Measurements from ENCODE around the gene RASSF3.
"Not testable (repeated sequence)": the region's sequence is repeated elsewhere in the genome, so short reads cannot be mapped to it uniquely, and the experiment has no call there.

Gene RASSF3

GRCh38 chr12:64672925-64673409 is 62.7 kb downstream of the RASSF3 start:
- DNase-seq, result peak in 1 of 2 donors; percentile 9

- DNase-seq, result no peak
These were observed 63.3 kb downstream of the RASSF3 start for GRCh38 chr12:64673490-64674169.

- DNase-seq, result no peak
These were observed 64.2 kb downstream of the RASSF3 start for GRCh38 chr12:64674367-64674922.

GRCh38 chr12:64675795-64676194 is 65.5 kb downstream of the RASSF3 start:
- no peak for DNase-seq

GRCh38 chr12:64678248-64678647 is 68.0 kb downstream of the RASSF3 start:
- no peak for DNase-seq

- no peak for DNase-seq
These were observed 68.5 kb downstream of the RASSF3 start for GRCh38 chr12:64678835-64679234.

- DNase-seq, result no peak
These were observed 69.2 kb downstream of the RASSF3 start for GRCh38 chr12:64679487-64680001.

GRCh38 chr12:64680235-64680634 is 69.9 kb downstream of the RASSF3 start:
- DNase-seq, result no peak

GRCh38 chr12:64681200-64682052 is 71.1 kb downstream of the RASSF3 start:
- no peak for DNase-seq

- no peak for DNase-seq
These were observed 72.4 kb downstream of the RASSF3 start for GRCh38 chr12:64682572-64683277.

- DNase-seq, result no peak
These were observed 73.7 kb downstream of the RASSF3 start for GRCh38 chr12:64683816-64684543.

GRCh38 chr12:64685050-64685449 is 74.8 kb downstream of the RASSF3 start:
- DNase-seq, result no peak

- no peak for DNase-seq
These were observed 75.3 kb downstream of the RASSF3 start for GRCh38 chr12:64685605-64686004.

- DNase-seq, result no peak
These were observed 77.5 kb downstream of the RASSF3 start for GRCh38 chr12:64687816-64688215.

GRCh38 chr12:64688219-64688618 is 77.9 kb downstream of the RASSF3 start:
- no peak for DNase-seq

GRCh38 chr12:64688715-64689114 is 78.4 kb downstream of the RASSF3 start:
- no peak for DNase-seq

- DNase-seq, result not testable (repeated sequence)
These were observed 79.9 kb downstream of the RASSF3 start for GRCh38 chr12:64690236-64690635.

GRCh38 chr12:64691227-64691794 is 81.0 kb downstream of the RASSF3 start:
- DNase-seq, result no peak

GRCh38 chr12:64691795-64692583 is 81.7 kb downstream of the RASSF3 start:
- DNase-seq, result no peak

GRCh38 chr12:64694130-64695040 is 84.1 kb downstream of the RASSF3 start:
- DNase-seq, result no peak

Data from bone marrow (tissue), 2 donors.